OCI-LY3 (cell line): ENCODE measurements around the gene INKA2.

ENCODE experiments used
- EZH2phosphoT487 ChIP-seq: fragments of 200-600 bp; shearing (Covaris generic); IDR thresholded peaks from 2 replicates; pipeline ENCODE4 v1.6.1; 2018; ENCODE audit warnings: antibody characterized with exemption, mixed run types, low read depth
- TF ChIP-seq, protein P1 (sequence below): fragments of 200-600, 300-600 bp; sonication (generic); IDR thresholded peaks from 2 replicates; pipeline ENCODE4 v1.5.1; 2014; ENCODE audit warnings: antibody characterized with exemption, low read length, low read depth

DNA sequence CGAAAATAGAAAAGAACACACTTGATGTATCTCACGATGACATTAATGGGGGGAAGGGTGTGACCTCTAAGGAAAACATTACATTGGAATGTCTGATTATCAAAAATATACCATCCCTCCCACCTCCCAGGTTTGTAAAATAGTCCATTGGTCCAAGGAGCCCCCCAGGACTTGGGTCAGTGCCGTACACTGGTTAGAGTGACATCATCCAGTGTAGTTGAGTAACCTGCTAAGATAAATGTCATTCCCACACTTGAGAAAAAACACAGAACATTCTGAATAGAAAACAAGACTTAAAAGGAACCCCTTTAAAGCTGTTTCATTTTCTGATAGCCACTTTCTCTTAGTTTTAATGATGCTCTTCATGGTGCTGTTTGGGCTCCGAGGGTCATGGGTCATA is 31.7 kb upstream of the INKA2 start:
- TF ChIP-seq, protein P1, sequence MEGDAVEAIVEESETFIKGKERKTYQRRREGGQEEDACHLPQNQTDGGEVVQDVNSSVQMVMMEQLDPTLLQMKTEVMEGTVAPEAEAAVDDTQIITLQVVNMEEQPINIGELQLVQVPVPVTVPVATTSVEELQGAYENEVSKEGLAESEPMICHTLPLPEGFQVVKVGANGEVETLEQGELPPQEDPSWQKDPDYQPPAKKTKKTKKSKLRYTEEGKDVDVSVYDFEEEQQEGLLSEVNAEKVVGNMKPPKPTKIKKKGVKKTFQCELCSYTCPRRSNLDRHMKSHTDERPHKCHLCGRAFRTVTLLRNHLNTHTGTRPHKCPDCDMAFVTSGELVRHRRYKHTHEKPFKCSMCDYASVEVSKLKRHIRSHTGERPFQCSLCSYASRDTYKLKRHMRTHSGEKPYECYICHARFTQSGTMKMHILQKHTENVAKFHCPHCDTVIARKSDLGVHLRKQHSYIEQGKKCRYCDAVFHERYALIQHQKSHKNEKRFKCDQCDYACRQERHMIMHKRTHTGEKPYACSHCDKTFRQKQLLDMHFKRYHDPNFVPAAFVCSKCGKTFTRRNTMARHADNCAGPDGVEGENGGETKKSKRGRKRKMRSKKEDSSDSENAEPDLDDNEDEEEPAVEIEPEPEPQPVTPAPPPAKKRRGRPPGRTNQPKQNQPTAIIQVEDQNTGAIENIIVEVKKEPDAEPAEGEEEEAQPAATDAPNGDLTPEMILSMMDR, result no peak
- TF ChIP-seq EZH2phosphoT487, result no peak
